HEK293 (cell line): Measurements from ENCODE around the gene WDR18.
A peak's percentile ranks its signal among the peaks of the same experiment; 100 is the strongest.
"Not testable (repeated sequence)": the region's sequence is repeated elsewhere in the genome, so short reads cannot be mapped to it uniquely, and the experiment has no call there.

Experiments
- CTCF ChIA-PET: fragments of 350-600 bp; formaldehyde crosslinking; extraction: SDS; loops from one replicate; lab custom pipeline; 2021; ENCODE audit warnings: antibody characterized with exemption; lab: Yijun Ruan, JAX
- POLR2A ChIA-PET: fragments of 300-600 bp; formaldehyde crosslinking; extraction: SDS; loops from one replicate; lab custom pipeline; 2020; ENCODE audit warnings: antibody characterized with exemption, inconsistent platforms; lab: Yijun Ruan, JAX
- H3K27ac ChIP-seq: fragments of 200-500 bp; sonication (Bioruptor generic); 2 replicates; pipeline ENCODE4 v1.5.1; 2014; ENCODE audit warnings: low read depth, low read length, control low read depth, inconsistent platforms; ENCODE audit errors: extremely low read depth
- H3K36me3 ChIP-seq, 2 experiments: fragments of 200-500 bp in 1 of 2; sonication (Bioruptor generic) in 1 of 2; 1 replicate in 1 of 2; 2 replicates in 1 of 2; pipeline ENCODE4 v1.5.1; 2014 to 2017; ENCODE audit warnings: inconsistent platforms in 2 of 2, low read length in 2 of 2; ENCODE audit not compliant: control insufficient read depth in 2 of 2, insufficient read depth in 1 of 2
- H3K4me1 ChIP-seq: fragments of 200-500 bp; sonication (Bioruptor generic); 2 replicates; pipeline ENCODE4 v1.5.1; 2014; ENCODE audit warnings: mild to moderate bottlenecking, low read length, inconsistent platforms; ENCODE audit not compliant: control insufficient read depth, insufficient read depth
- H3K4me3 ChIP-seq: 2 replicates; pipeline ENCODE4 v1.5.1; 2011; ENCODE audit warnings: low read depth, mild to moderate bottlenecking, control low read depth, low read length, moderate library complexity
- H3K9me3 ChIP-seq: fragments of 200-500 bp; sonication (Bioruptor generic); 2 replicates; pipeline ENCODE4 v1.5.1; 2014; ENCODE audit warnings: low read depth, low read length, inconsistent platforms; ENCODE audit not compliant: control insufficient read depth, insufficient read depth
- BCL6B ChIP-seq: fragments of 450-650 bp; formaldehyde crosslinking; IDR thresholded peaks from 2 replicates; pipeline ENCODE4 v1.5.1; 2017; ENCODE audit warnings: missing biosample characterization, missing genetic modification characterization
- EGR2 ChIP-seq: fragments of 450-650 bp; formaldehyde crosslinking; IDR thresholded peaks from 2 replicates; pipeline ENCODE4 v1.5.1; 2016; ENCODE audit warnings: low read depth, missing biosample characterization, missing genetic modification characterization
- GLIS2 ChIP-seq: fragments of 450-650 bp; formaldehyde crosslinking; IDR thresholded peaks from 2 replicates; pipeline ENCODE4 v1.5.1; 2016; ENCODE audit warnings: missing biosample characterization, missing genetic modification characterization
- HIC1 ChIP-seq: fragments of 450-650 bp; formaldehyde crosslinking; IDR thresholded peaks from 2 replicates; pipeline ENCODE4 v1.5.1; 2016; ENCODE audit warnings: missing biosample characterization, missing genetic modification characterization
- KLF17 ChIP-seq: fragments of 450-650 bp; formaldehyde crosslinking; IDR thresholded peaks from 2 replicates; pipeline ENCODE4 v1.5.1; 2016; ENCODE audit warnings: missing biosample characterization, missing genetic modification characterization
- OSR2 ChIP-seq: fragments of 450-650 bp; formaldehyde crosslinking; IDR thresholded peaks from 2 replicates; pipeline ENCODE4 v1.5.1; 2016; ENCODE audit warnings: missing biosample characterization, missing genetic modification characterization
- SP2 ChIP-seq: fragments of 450-650 bp; formaldehyde crosslinking; IDR thresholded peaks from 2 replicates; pipeline ENCODE4 v1.5.1; 2016; ENCODE audit warnings: missing biosample characterization, missing genetic modification characterization
- SP7 ChIP-seq: fragments of 450-650 bp; formaldehyde crosslinking; IDR thresholded peaks from 2 replicates; pipeline ENCODE4 v1.5.1; 2016; ENCODE audit warnings: missing biosample characterization, missing genetic modification characterization
- WT1 ChIP-seq: fragments of 450-650 bp; formaldehyde crosslinking; IDR thresholded peaks from 2 replicates; pipeline ENCODE4 v1.5.1; 2016; ENCODE audit warnings: missing biosample characterization, missing genetic modification characterization
- ZBTB26 ChIP-seq: fragments of 450-650 bp; formaldehyde crosslinking; optimal IDR thresholded peaks from 2 replicates; pipeline ENCODE3; 2016; ENCODE audit warnings: missing biosample characterization, mild to moderate bottlenecking, missing genetic modification characterization
- ZBTB8A ChIP-seq: fragments of 450-650 bp; formaldehyde crosslinking; IDR thresholded peaks from 2 replicates; pipeline ENCODE4 v1.5.1; 2016; ENCODE audit warnings: missing biosample characterization, missing genetic modification characterization
- ZEB2 ChIP-seq: fragments of 450-650 bp; formaldehyde crosslinking; IDR thresholded peaks from 2 replicates; pipeline ENCODE4 v1.5.1; 2016; ENCODE audit warnings: missing biosample characterization, missing genetic modification characterization
- ZFP3 ChIP-seq: fragments of 450-650 bp; formaldehyde crosslinking; IDR thresholded peaks from 2 replicates; pipeline ENCODE4 v1.5.1; 2016; ENCODE audit warnings: low read depth, missing biosample characterization, missing genetic modification characterization
- ZNF121 ChIP-seq: fragments of 450-650 bp; formaldehyde crosslinking; IDR thresholded peaks from 2 replicates; pipeline ENCODE4 v1.5.1; 2016; ENCODE audit warnings: missing biosample characterization, missing genetic modification characterization
- ZNF350 ChIP-seq: fragments of 450-650 bp; formaldehyde crosslinking; IDR thresholded peaks from 2 replicates; pipeline ENCODE4 v1.5.0; 2017; ENCODE audit warnings: missing biosample characterization, mild to moderate bottlenecking, missing genetic modification characterization
- ZNF398 ChIP-seq: fragments of 450-650 bp; formaldehyde crosslinking; IDR thresholded peaks from 2 replicates; pipeline ENCODE4 v1.5.1; 2017; ENCODE audit warnings: missing biosample characterization, missing genetic modification characterization
- ZNF560 ChIP-seq: fragments of 450-650 bp; formaldehyde crosslinking; IDR thresholded peaks from 2 replicates; pipeline ENCODE4 v1.5.1; 2017; ENCODE audit warnings: missing biosample characterization, missing genetic modification characterization, borderline replicate concordance
- ZNF76 ChIP-seq: fragments of 450-650 bp; formaldehyde crosslinking; IDR thresholded peaks from 2 replicates; pipeline ENCODE4; 2016; ENCODE audit warnings: low read depth, missing biosample characterization, missing genetic modification characterization, borderline replicate concordance
- ZNF792 ChIP-seq: fragments of 450-650 bp; formaldehyde crosslinking; IDR thresholded peaks from 2 replicates; pipeline ENCODE4 v1.5.1; 2016; ENCODE audit warnings: missing biosample characterization, missing genetic modification characterization

Gene WDR18

GRCh38 chr19:1020868-1021425, 36.8 kb downstream of the WDR18 start, which contains the start of gene TMEM259 (continued):
- TF ChIP-seq HIC1 (tag by site-specific recombination) (peak; percentile 99), ZNF76 (tag by site-specific recombination) (peak; percentile 100), ZNF350 (tag by site-specific recombination) (no peak)

GRCh38 chr19:1023883-1024188, 39.7 kb downstream of the WDR18 start:
- POLR2A ChIA-PET, CTCF ChIA-PET, H3K4me1 ChIP-seq, H3K9me3 ChIP-seq, H3K36me3 ChIP-seq, H3K4me3 ChIP-seq, H3K27ac ChIP-seq: not testable (repeated sequence)
- TF ChIP-seq ZNF121, result peak; percentile 75; the same call in 1 of the 2 replicates

GRCh38 chr19:1025080-1025479, 40.9 kb downstream of the WDR18 start:
- TF ChIP-seq ZFP3 (tag by site-specific recombination), result peak; percentile 85
- H3K4me3 ChIP-seq, H3K9me3 ChIP-seq, H3K4me1 ChIP-seq, H3K27ac ChIP-seq, H3K36me3 ChIP-seq: not testable (repeated sequence)
- CTCF ChIA-PET, result interaction anchor here (0.5 to 2.6 kb wide), 2 partner anchors 40 to 222 kb away, joined by 3 to 11 read pairs; no protein-coding TSS in a partner anchor
- POLR2A ChIA-PET, result interaction anchor here (1.1 to 6.2 kb wide), 3 partner anchors 15 to 60 kb away, joined by 3 to 60 read pairs (median 18); partner anchors contain the start of gene ABCA7

GRCh38 chr19:1025960-1026782, 42.0 kb downstream of the WDR18 start, which contains the start of gene CNN2:
Gene CNN2 (plus strand): TSS chr19:1026608. CDS start chr19:1026662, 54 bp downstream.
- POLR2A ChIA-PET, result interaction anchor here (0.5 to 6.2 kb wide), 9 partner anchors 9 to 266 kb away, joined by 3 to 60 read pairs (median 4); partner anchors contain the start of genes ABCA7 and CIRBP
- H3K27ac ChIP-seq, result peak within 1 kb of the TSS; percentile 47
- H3K36me3 ChIP-seq, result no peaks in the 10 kb centered on the region
- H3K4me3 ChIP-seq, result peak within 1 kb of the TSS; percentile 55
- H3K4me1 ChIP-seq, result peaks cover 5% of the 10 kb centered on the region; the same call in 1 of the 2 replicates
- CTCF ChIA-PET, result interaction anchor here (0.7 to 2.6 kb wide), 4 partner anchors 25 to 81 kb away, joined by 3 to 11 read pairs (median 4); partner anchors contain the start of gene GRIN3B
- no peaks in the 10 kb centered on the region for H3K9me3 ChIP-seq
- TF ChIP-seq SP2 (tag by site-specific recombination), result peak; percentile 55
- 0 out of 2 replicates have a peak, but pooled peaks have one; percentile 6 for TF ChIP-seq SP7 (tag by site-specific recombination)
- no peak for TF ChIP-seq KLF17 (tag by site-specific recombination)
- peak; percentile 87 for TF ChIP-seq OSR2 (tag by site-specific recombination)
- TF ChIP-seq ZBTB26, result peak; percentile 71
- 0 out of 2 replicates have a peak, but pooled peaks have one; percentile 15 for TF ChIP-seq EGR2
- TF ChIP-seq ZNF560 (tag by site-specific recombination), result no peak
- TF ChIP-seq ZEB2, result 0 out of 2 replicates have a peak, but pooled peaks have one; percentile 49
- peak; percentile 26; the same call in 1 of the 2 replicates for TF ChIP-seq ZNF398
- TF ChIP-seq GLIS2, result peak; percentile 71
- TF ChIP-seq ZNF792 (tag by site-specific recombination), result 0 out of 2 replicates have a peak, but pooled peaks have one; percentile 10
- peak; percentile 58; the same call in 1 of the 2 replicates for TF ChIP-seq ZBTB8A
- peak; percentile 36; the same call in 1 of the 2 replicates for TF ChIP-seq WT1 (tag by site-specific recombination)
- no peak for TF ChIP-seq BCL6B (tag by site-specific recombination)
